IMR-90 (cell line): Measurements from ENCODE around the gene SKIL. TPM values are rescaled to one million over a fixed set of nuclear protein-coding genes. Genes with fewer than 3 reads are reported as not detected.

ENCODE experiments used
- ATAC-seq: fragments of 200-7000 bp; cut with Tn5 transposase; 2 replicates; pipeline ENCODE4 v1.9.1; 2020; ENCODE audit warnings: low read depth, mild to moderate bottlenecking, moderate library complexity
- BruUV-seq: library from RNA; stranded (reverse); fragments of 400-500 nt; replicated peaks from 2 replicates; lab custom pipeline; 2021; lab: Mats Ljungman, UMichigan
- CTCF ChIA-PET: fragments of 300-600 bp; formaldehyde crosslinking; extraction: SDS; loops from one replicate; lab custom pipeline; 2021; ENCODE audit warnings: antibody characterized with exemption; lab: Yijun Ruan, JAX
- POLR2A ChIA-PET: fragments of 300-600 bp; sonication (Branson Sonifier 250); formaldehyde crosslinking; loops from one replicate; lab custom pipeline; 2022; ENCODE audit warnings: antibody characterized with exemption; ENCODE audit not compliant: unreplicated experiment; lab: Charles Lee
- DNase-seq: peaks from one replicate; pipeline ENCODE4 v3.0.0; 2013
- H2AFZ ChIP-seq: replicated peaks from 2 replicates; pipeline ENCODE3; 2013; ENCODE audit warnings: low read length, mild to moderate bottlenecking; ENCODE audit not compliant: poor library complexity
- H2AK5ac ChIP-seq: 2 replicates; pipeline ENCODE4 v1.6.1; 2013; ENCODE audit warnings: low read depth, low read length, inconsistent platforms
- H2AK9ac ChIP-seq: replicated peaks from 2 replicates; pipeline ENCODE3; 2013; ENCODE audit warnings: mild to moderate bottlenecking, low read depth, low read length, moderate library complexity; ENCODE audit not compliant: poor library complexity
- H2BK120ac ChIP-seq: 2 replicates; pipeline ENCODE4 v1.6.1; 2013; ENCODE audit warnings: low read depth, low read length, inconsistent platforms
- H2BK15ac ChIP-seq: 3 replicates; pipeline ENCODE4 v1.6.1; 2013; ENCODE audit warnings: low read depth, low read length, inconsistent platforms
- H2BK20ac ChIP-seq: 2 replicates; pipeline ENCODE4 v1.6.1; 2013; ENCODE audit warnings: low read depth, mild to moderate bottlenecking, inconsistent platforms, low read length, moderate library complexity
- H2BK5ac ChIP-seq: 2 replicates; pipeline ENCODE4 v1.6.1; 2013; ENCODE audit warnings: mild to moderate bottlenecking, low read depth, low read length, inconsistent platforms; ENCODE audit not compliant: poor library complexity, severe bottlenecking
- H3K14ac ChIP-seq: replicated peaks from 2 replicates; pipeline ENCODE4 v1.6.1; 2013; ENCODE audit warnings: low read depth, low read length, inconsistent platforms
- H3K18ac ChIP-seq: 2 replicates; pipeline ENCODE4 v1.6.1; 2013; ENCODE audit warnings: low read depth, low read length, control low read depth
- H3K23ac ChIP-seq: 2 replicates; pipeline ENCODE4 v1.6.1; 2013; ENCODE audit warnings: low read depth, low read length, inconsistent platforms
- H3K27ac ChIP-seq: 2 replicates; pipeline ENCODE4 v1.5.1; 2013; ENCODE audit warnings: mild to moderate bottlenecking, control low read depth, low read length; ENCODE audit not compliant: insufficient read depth
- H3K27me3 ChIP-seq: 2 replicates; pipeline ENCODE4 v1.6.1; 2013; ENCODE audit warnings: low read length; ENCODE audit not compliant: control insufficient read depth, insufficient read depth
- H3K36me3 ChIP-seq: 2 replicates; pipeline ENCODE4 v1.6.1; 2013; ENCODE audit warnings: low read length, mixed read lengths; ENCODE audit not compliant: control insufficient read depth, insufficient read depth
- H3K4ac ChIP-seq: 2 replicates; pipeline ENCODE4 v1.6.1; 2013; ENCODE audit warnings: low read depth, low read length, inconsistent platforms
- H3K4me1 ChIP-seq: 2 replicates; pipeline ENCODE4 v1.6.1; 2013; ENCODE audit warnings: low read length, mixed read lengths; ENCODE audit not compliant: control insufficient read depth, insufficient read depth
- H3K4me2 ChIP-seq: 2 replicates; pipeline ENCODE4 v1.6.1; 2013; ENCODE audit warnings: low read depth, mild to moderate bottlenecking, control low read depth, low read length, moderate library complexity
- H3K4me3 ChIP-seq: 2 replicates; pipeline ENCODE4 v1.5.1; 2013; ENCODE audit warnings: low read depth, mild to moderate bottlenecking, control low read depth, low read length, moderate library complexity; ENCODE audit not compliant: insufficient read depth
- H3K56ac ChIP-seq: 2 replicates; pipeline ENCODE4 v1.6.1; 2013; ENCODE audit warnings: low read length, inconsistent platforms; ENCODE audit not compliant: insufficient read depth; ENCODE audit errors: extremely low read depth
- H3K79me1 ChIP-seq, 2 experiments: 2 replicates each; pipeline ENCODE4 v1.6.1; 2013; ENCODE audit warnings: low read length in 2 of 2, inconsistent platforms in 1 of 2, low read depth in 1 of 2
- H3K9ac ChIP-seq: 2 replicates; pipeline ENCODE4 v1.6.1; 2013; ENCODE audit warnings: low read depth, low read length, control low read depth
- H3K9me1 ChIP-seq: 2 replicates; pipeline ENCODE4 v1.6.1; 2013; ENCODE audit warnings: low read length, inconsistent platforms; ENCODE audit not compliant: insufficient read depth
- H3K9me3 ChIP-seq: 2 replicates; pipeline ENCODE4 v1.6.1; 2013; ENCODE audit warnings: low read length; ENCODE audit not compliant: control insufficient read depth, insufficient read depth
- H4K20me1 ChIP-seq: 2 replicates; pipeline ENCODE4 v1.6.1; 2013; ENCODE audit warnings: low read length, inconsistent platforms; ENCODE audit not compliant: insufficient read depth
- H4K5ac ChIP-seq: 2 replicates; pipeline ENCODE4 v1.6.1; 2013; ENCODE audit warnings: mild to moderate bottlenecking, low read depth, low read length, control low read depth
- H4K8ac ChIP-seq, 2 experiments: 2 replicates each; pipeline ENCODE4 v1.6.1; 2013; ENCODE audit warnings: low read depth in 2 of 2, low read length in 2 of 2, control low read depth in 1 of 2, inconsistent platforms in 1 of 2
- H4K91ac ChIP-seq: 2 replicates; pipeline ENCODE4 v1.6.1; 2013; ENCODE audit warnings: low read depth, low read length, inconsistent platforms; ENCODE audit not compliant: insufficient read depth
- BHLHE40 ChIP-seq: fragments of 150-350 bp; IDR thresholded peaks from 2 replicates; pipeline ENCODE4 v1.6.1; 2016; ENCODE audit warnings: mild to moderate bottlenecking, low read depth, low read length
- CEBPB ChIP-seq: IDR thresholded peaks from 2 replicates; pipeline ENCODE4 v1.6.1; 2012; ENCODE audit warnings: low read depth, low read length, improper control_type of control experiment
- CHD1 ChIP-seq: IDR thresholded peaks from 2 replicates; pipeline ENCODE4 v1.6.1; 2012; ENCODE audit warnings: low read depth, low read length, improper control_type of control experiment
- ELK1 ChIP-seq: fragments of 150-350 bp; IDR thresholded peaks from 2 replicates; pipeline ENCODE4 v1.6.1; 2016; ENCODE audit warnings: low read depth, mild to moderate bottlenecking, low read length, moderate library complexity, borderline replicate concordance
- MAFK ChIP-seq: IDR thresholded peaks from 2 replicates; pipeline ENCODE4 v1.6.1; 2012; ENCODE audit warnings: low read depth, low read length, improper control_type of control experiment
- MAZ ChIP-seq: IDR thresholded peaks from 2 replicates; pipeline ENCODE4 v1.6.1; 2012; ENCODE audit warnings: low read depth, mild to moderate bottlenecking, low read length, improper control_type of control experiment, moderate library complexity, borderline replicate concordance
- NFE2L2 ChIP-seq: fragments of 150-350 bp; IDR thresholded peaks from 2 replicates; pipeline ENCODE4 v1.6.1; 2016; ENCODE audit warnings: low read depth, mild to moderate bottlenecking, low read length
- POLR2A ChIP-seq: IDR thresholded peaks from 2 replicates; pipeline ENCODE4 v1.6.1; 2012; ENCODE audit warnings: mild to moderate bottlenecking, low read depth, low read length
- RAD21 ChIP-seq: IDR thresholded peaks from 2 replicates; pipeline ENCODE4 v1.6.1; 2012; ENCODE audit warnings: low read length, improper control_type of control experiment
- RFX5 ChIP-seq: IDR thresholded peaks from 2 replicates; pipeline ENCODE4 v1.8.0; 2012; ENCODE audit warnings: low read depth, mild to moderate bottlenecking, low read length, moderate library complexity
- SMC3 ChIP-seq: fragments of 150-350 bp; IDR thresholded peaks from 2 replicates; pipeline ENCODE4 v1.6.1; 2016; ENCODE audit warnings: low read depth, mild to moderate bottlenecking, antibody characterized with exemption, low read length, moderate library complexity
- WGBS, 2 experiments: methylation state at CpG; one replicate each; pipeline versions ENCODE4 v1.1.5 to v1.1.7; 2013; ENCODE audit warnings: missing lambda C conversion rate in 2 of 2; ENCODE audit not compliant: insufficient read length in 1 of 2; ENCODE audit errors: extremely low coverage in 2 of 2; 5-methylcytosine and 5-hydroxymethylcytosine counted together
- dilution Hi-C: fragments of 300-500 bp; cut with HindIII; formaldehyde crosslinking; loops from one replicate; pipeline ENCODE4 v1.14.3; 2018; ENCODE audit warnings: low sequenced_read_pairs; ENCODE audit not compliant: unreplicated experiment
- in situ Hi-C: fragments of 300-500 bp; cut with MboI; formaldehyde crosslinking; loops from 3 replicates; pipeline ENCODE4 v1.14.3; 2019; ENCODE audit warnings: low sequenced_read_pairs, inconsistent platforms, mixed read lengths
- intact Hi-C: fragments of 100-400 bp; cut with micrococcal nuclease; formaldehyde crosslinking; loops from 2 replicates; pipeline ENCODE4 v1.10.0; 2022
- polyA plus RNA-seq, 3 experiments: library from polyadenylated mRNA; depleted of rRNA; stranded (reverse); fragments of >200 nt; gene quantifications; 2 replicates each; pipeline ENCODE4 v1.2.3, GENCODE V29; 2012; ENCODE audit warnings: low replicate concordance in 1 of 3
- total RNA-seq: library from RNA; depleted of rRNA; stranded (reverse); fragments of >200 nt; gene quantifications from 2 replicates; pipeline ENCODE4 v1.2.3, GENCODE V29; 2012
- TF ChIP-seq, protein P1 (sequence below): conservative IDR thresholded peaks from 2 replicates; pipeline ENCODE4 v1.5.1; 2012; ENCODE audit warnings: mild to moderate bottlenecking, low read depth, low read length, improper control_type of control experiment

Gene SKIL
- total and polyA plus RNA-seq, 2 of the 4 experiments (the other 2 are of a cell fraction), result 9.2 to 55.9 TPM

- in situ Hi-C loops, result loop anchor here (5.0 kb wide), 1 partner anchor 79 kb away; no protein-coding TSS in a partner anchor
- Histone ChIP-seq H3K18ac (no peak overlapping the region), H3K9ac (no peak overlapping the region), H2AFZ (no peak overlapping the region), H2BK15ac (no peak overlapping the region), H3K27ac (no peak overlapping the region), H3K56ac (no peak overlapping the region), H3K9me3 (no peaks in the 10 kb centered on the region), H3K27me3 (no peaks in the 10 kb centered on the region), H2AK9ac (no peak overlapping the region), H3K36me3 (no peaks in the 10 kb centered on the region), H3K4me2 (no peak overlapping the region), H3K14ac (no peak overlapping the region), H4K5ac (no peak overlapping the region), H2AK5ac (no peak overlapping the region), H4K91ac (no peak overlapping the region), H2BK5ac (no peak overlapping the region), H4K8ac (no peak overlapping the region), H3K4ac (no peak overlapping the region), H2BK20ac (no peak overlapping the region), H3K79me1 (no peaks in the 10 kb centered on the region), H3K4me1 (no peaks in the 10 kb centered on the region), H3K23ac (no peak overlapping the region), H4K20me1 (no peaks in the 10 kb centered on the region), H2BK120ac (no peak overlapping the region), H3K9me1 (no peaks in the 10 kb centered on the region), H3K4me3 (no peak overlapping the region)
- ATAC-seq (no peak), DNase-seq (no peak)
- intact Hi-C loops, result no loop called here
- 71% methylated on average over 2 of the region's 3 CpGs; no CpG with 5 or more reads in 1 of the 2 experiments for WGBS, 2 experiments
- ChIA-PET CTCF (interaction anchor here (0.6 kb wide), 3 partner anchors 49 to 514 kb away, joined by 4 to 8 read pairs (median 5); no protein-coding TSS in a partner anchor), POLR2A (no interaction called here)
- no TSS peak for BruUV-seq
- TF ChIP-seq, protein P1, sequence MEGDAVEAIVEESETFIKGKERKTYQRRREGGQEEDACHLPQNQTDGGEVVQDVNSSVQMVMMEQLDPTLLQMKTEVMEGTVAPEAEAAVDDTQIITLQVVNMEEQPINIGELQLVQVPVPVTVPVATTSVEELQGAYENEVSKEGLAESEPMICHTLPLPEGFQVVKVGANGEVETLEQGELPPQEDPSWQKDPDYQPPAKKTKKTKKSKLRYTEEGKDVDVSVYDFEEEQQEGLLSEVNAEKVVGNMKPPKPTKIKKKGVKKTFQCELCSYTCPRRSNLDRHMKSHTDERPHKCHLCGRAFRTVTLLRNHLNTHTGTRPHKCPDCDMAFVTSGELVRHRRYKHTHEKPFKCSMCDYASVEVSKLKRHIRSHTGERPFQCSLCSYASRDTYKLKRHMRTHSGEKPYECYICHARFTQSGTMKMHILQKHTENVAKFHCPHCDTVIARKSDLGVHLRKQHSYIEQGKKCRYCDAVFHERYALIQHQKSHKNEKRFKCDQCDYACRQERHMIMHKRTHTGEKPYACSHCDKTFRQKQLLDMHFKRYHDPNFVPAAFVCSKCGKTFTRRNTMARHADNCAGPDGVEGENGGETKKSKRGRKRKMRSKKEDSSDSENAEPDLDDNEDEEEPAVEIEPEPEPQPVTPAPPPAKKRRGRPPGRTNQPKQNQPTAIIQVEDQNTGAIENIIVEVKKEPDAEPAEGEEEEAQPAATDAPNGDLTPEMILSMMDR, result no peak
- TF ChIP-seq ELK1 (no peak), POLR2A (no peak), RAD21 (no peak), BHLHE40 (no peak), SMC3 (no peak), CEBPB (no peak), NFE2L2 (no peak), RFX5 (no peak), MAFK (no peak), MAZ (no peak), CHD1 (no peak)
- dilution Hi-C loops, result no loop called here
Observed at GRCh38 chr3:170317954-170318353, 39.6 kb upstream of the SKIL start.
